Measurements from ENCODE around the gene SLC2A4RG. TPM values are rescaled to one million over a fixed set of nuclear protein-coding genes. Genes with fewer than 3 reads are reported as not detected.

SLC2A4RG gene
- polyA plus RNA-seq, 1 donor from 2014 or later: 2.0 TPM

GRCh38 chr20:63740070-63740626 is 572 bp downstream of the SLC2A4RG start:
- H3K4me1 Mint-ChIP-seq: peaks cover 5 to 9% (median 7%) of the 10 kb centered on the region in 3 donors
- H3K36me3 Mint-ChIP-seq: no peaks in the 10 kb centered on the region

DNA sequence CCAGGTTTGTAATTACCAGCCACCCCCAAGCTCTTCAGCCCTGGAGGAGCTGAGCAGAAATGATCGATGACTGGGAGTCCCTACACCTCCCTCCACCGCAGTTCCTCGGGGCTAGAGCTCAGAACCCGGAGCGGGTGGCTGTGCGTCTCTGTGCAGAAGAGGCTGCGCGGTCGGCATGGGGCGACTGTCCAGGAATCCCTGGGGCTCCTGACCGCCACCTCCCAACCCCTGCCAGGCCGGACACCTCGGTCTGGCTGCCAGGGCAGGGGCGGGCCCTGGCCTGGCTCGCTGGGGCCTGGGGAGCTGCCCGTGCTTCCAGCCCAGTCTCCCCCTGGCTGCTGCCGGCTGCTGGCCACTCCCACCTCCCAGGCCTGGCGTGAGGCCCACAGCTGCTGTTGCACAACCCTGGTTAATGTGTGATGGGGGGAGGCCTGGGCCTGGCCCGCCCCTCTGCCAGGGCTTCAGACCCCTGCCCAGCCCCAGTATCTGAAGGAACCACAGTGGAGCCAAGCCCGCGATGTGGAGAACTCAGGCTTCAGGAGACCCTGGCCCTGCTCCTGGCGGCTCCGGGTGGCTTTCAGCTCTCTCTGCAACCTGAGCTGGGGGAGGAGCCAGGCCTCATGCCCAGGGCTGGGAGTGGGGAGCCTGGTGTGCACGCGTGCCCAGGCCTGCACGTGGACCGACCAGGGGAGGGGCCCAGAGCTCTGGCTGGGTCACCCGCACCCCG is 1.2 kb downstream of the SLC2A4RG start:
- Mint-ChIP-seq H3K27ac (peak overlapping the region in 1 of 3 donors; percentile 35), H3K27me3 (no peaks in the 10 kb centered on the region), H3K4me3 (peak overlapping the region in 3 of 4 donors; percentile 51 to 66 (median 64)), H3K4me1 (peaks cover 5 to 9% (median 7%) of the 10 kb centered on the region in 3 donors), H3K9me3 (no peaks in the 10 kb centered on the region), H3K36me3 (no peaks in the 10 kb centered on the region)

More at GRCh38 chr20:63740070-63740626, 572 bp downstream of the SLC2A4RG start:
- Mint-ChIP-seq H3K27me3 (no peaks in the 10 kb centered on the region), H3K4me3 (peak overlapping the region in 3 of 4 donors; percentile 12 to 66 (median 64)), H3K27ac (no peak overlapping the region), H3K9me3 (no peaks in the 10 kb centered on the region)

DNA sequence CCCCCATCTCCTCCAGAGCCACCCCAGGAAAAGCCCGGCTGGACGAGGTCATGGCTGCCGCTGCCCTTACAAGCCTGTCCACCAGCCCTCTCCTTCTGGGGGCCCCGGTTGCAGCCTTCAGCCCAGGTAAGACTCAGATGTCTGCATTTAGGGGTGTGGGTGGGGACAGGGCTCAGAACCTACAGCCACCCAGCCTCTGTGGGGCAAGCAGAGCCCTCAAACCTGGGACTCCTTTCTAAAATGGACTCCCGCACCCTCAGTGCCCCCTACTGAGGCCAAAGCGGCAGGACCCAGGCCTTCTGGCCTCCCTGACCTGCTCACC is 1.7 kb downstream of the SLC2A4RG start:
- no peaks in the 10 kb centered on the region for H3K9me3 Mint-ChIP-seq
- peaks cover 1 to 4% (median 1%) of the 10 kb centered on the region in 3 donors for H3K4me1 Mint-ChIP-seq
- no peaks in the 10 kb centered on the region for H3K36me3 Mint-ChIP-seq
- H3K27me3 Mint-ChIP-seq: no peaks in the 10 kb centered on the region
- H3K4me3 Mint-ChIP-seq: peak overlapping the region in 3 of 4 donors; percentile 46 to 78 (median 66)
- peak overlapping the region in 1 of 3 donors; percentile 35 for H3K27ac Mint-ChIP-seq

DNA sequence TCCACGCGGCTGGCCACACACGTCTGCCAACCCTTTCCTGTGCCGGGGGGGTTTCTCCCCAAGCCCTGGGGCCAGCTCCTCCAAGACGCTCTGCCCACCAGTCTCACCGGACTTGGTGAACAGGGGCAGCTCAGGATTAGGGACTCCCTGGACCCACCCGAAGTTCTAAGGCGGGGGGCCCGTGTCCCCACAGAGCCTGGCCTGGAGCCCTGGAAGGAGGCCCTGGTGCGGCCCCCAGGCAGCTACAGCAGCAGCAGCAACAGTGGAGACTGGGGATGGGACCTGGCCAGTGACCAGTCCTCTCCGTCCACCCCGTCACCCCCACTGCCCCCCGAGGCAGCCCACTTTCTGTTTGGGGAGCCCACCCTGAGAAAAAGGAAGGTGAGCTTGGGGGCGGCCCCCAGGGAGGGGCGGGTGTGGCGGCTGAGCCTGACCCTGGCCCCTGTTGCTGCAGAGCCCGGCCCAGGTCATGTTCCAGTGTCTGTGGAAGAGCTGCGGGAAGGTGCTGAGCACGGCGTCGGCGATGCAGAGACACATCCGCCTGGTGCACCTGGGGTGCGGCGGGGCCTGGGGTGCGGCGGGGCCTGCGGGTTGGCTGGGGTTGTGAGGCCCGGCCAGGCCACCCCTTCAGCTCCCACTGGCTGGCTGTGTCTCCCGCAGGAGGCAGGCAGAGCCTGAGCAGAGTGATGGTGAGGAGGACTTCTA is 2.3 kb downstream of the SLC2A4RG start:
- peak overlapping the region in 1 of 3 donors; percentile 35 for H3K27ac Mint-ChIP-seq
- no peaks in the 10 kb centered on the region for H3K36me3 Mint-ChIP-seq
- H3K27me3 Mint-ChIP-seq: no peaks in the 10 kb centered on the region
- no peaks in the 10 kb centered on the region for H3K9me3 Mint-ChIP-seq
- no peaks in the 10 kb centered on the region for H3K4me1 Mint-ChIP-seq
- H3K4me3 Mint-ChIP-seq: peak overlapping the region in 2 of 4 donors; percentile 46 to 66

- H3K27ac Mint-ChIP-seq: no peak overlapping the region
- no peaks in the 10 kb centered on the region for H3K9me3 Mint-ChIP-seq
- no peaks in the 10 kb centered on the region for H3K4me1 Mint-ChIP-seq
- H3K36me3 Mint-ChIP-seq: no peaks in the 10 kb centered on the region
- H3K4me3 Mint-ChIP-seq: no peak overlapping the region
- no peaks in the 10 kb centered on the region for H3K27me3 Mint-ChIP-seq
These were observed 2.9 kb downstream of the SLC2A4RG start for GRCh38 chr20:63742381-63743024.

- Mint-ChIP-seq H3K27ac (no peak overlapping the region), H3K27me3 (no peaks in the 10 kb centered on the region)
These were observed 3.8 kb downstream of the SLC2A4RG start for GRCh38 chr20:63743210-63743970.

GRCh38 chr20:63744158-63744557 is 4.6 kb downstream of the SLC2A4RG start:
- H3K4me3 Mint-ChIP-seq: peak overlapping the region in 1 of 4 donors; percentile 55
- H3K27me3 Mint-ChIP-seq: no peaks in the 10 kb centered on the region
- no peaks in the 10 kb centered on the region for H3K4me1 Mint-ChIP-seq
- no peaks in the 10 kb centered on the region for H3K36me3 Mint-ChIP-seq
- no peak overlapping the region for H3K27ac Mint-ChIP-seq
- H3K9me3 Mint-ChIP-seq: no peaks in the 10 kb centered on the region

More at GRCh38 chr20:63743210-63743970, 3.8 kb downstream of the SLC2A4RG start:
- no peaks in the 10 kb centered on the region for H3K4me1 Mint-ChIP-seq
- peak overlapping the region in 2 of 4 donors; percentile 27 to 55 for H3K4me3 Mint-ChIP-seq
- no peaks in the 10 kb centered on the region for H3K36me3 Mint-ChIP-seq
- no peaks in the 10 kb centered on the region for H3K9me3 Mint-ChIP-seq

DNA sequence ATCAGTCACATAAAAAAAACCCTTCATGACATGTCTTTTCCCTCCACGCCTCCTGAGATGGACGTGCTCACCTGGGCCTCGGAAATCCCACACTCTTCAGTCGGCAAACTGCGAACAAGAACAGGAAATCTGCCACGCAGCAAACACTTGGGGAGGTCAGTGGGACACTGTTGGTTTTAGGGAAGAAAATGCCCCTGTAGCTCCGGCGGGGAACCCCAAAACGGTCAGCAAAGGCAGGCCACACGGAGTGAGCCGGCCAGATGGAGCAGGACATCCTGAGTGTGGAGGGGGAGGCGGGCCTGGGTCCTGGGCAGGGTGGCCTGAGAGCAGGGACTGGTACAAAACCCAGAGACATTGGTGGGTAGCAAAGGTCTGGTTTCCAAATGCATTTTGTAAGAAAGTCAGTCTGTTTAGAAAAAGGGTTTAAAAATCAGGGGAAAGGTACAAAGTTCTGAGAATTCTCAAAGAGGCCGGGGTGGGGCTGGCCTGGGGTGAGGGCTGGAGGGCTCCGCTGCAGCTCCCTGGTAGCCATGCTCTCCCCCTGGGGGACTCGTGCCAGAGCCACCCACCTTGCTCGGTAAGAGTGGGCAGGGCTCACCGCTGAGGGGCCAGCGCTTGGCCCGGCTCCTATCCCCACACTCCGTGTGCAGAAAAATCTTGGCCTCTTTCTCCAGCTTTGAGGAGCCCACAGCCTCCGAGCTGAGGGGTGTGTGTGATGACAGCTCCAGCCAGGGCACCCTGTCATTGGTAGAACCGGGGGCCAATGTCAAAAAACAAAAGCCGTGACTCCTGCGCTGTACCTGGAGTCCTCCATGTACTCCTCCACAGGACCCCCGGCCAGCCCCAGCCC is 5.2 kb downstream of the SLC2A4RG start:
- H3K4me3 Mint-ChIP-seq: peak overlapping the region in 1 of 4 donors; percentile 53

GRCh38 chr20:63745424-63745805 is 5.8 kb downstream of the SLC2A4RG start:
- Mint-ChIP-seq H3K27ac (no peak overlapping the region), H3K4me1 (no peaks in the 10 kb centered on the region), H3K9me3 (no peaks in the 10 kb centered on the region), H3K4me3 (peak overlapping the region in 1 of 4 donors; percentile 53), H3K36me3 (no peaks in the 10 kb centered on the region), H3K27me3 (no peaks in the 10 kb centered on the region)

More for the DNA sequence above, 5.2 kb downstream of the SLC2A4RG start:
- no peaks in the 10 kb centered on the region for H3K4me1 Mint-ChIP-seq
- H3K27me3 Mint-ChIP-seq: no peaks in the 10 kb centered on the region
- H3K27ac Mint-ChIP-seq: no peak overlapping the region
- no peaks in the 10 kb centered on the region for H3K36me3 Mint-ChIP-seq
- no peaks in the 10 kb centered on the region for H3K9me3 Mint-ChIP-seq

- Mint-ChIP-seq H3K4me3 (peak overlapping the region in 1 of 4 donors; percentile 53), H3K27ac (no peak overlapping the region), H3K36me3 (no peaks in the 10 kb centered on the region), H3K4me1 (no peaks in the 10 kb centered on the region), H3K27me3 (no peaks in the 10 kb centered on the region), H3K9me3 (no peaks in the 10 kb centered on the region)
These were observed 6.6 kb downstream of the SLC2A4RG start for GRCh38 chr20:63745961-63746731.

GRCh38 chr20:63746751-63747315 is 7.3 kb downstream of the SLC2A4RG start:
- no peaks in the 10 kb centered on the region for H3K27me3 Mint-ChIP-seq
- H3K9me3 Mint-ChIP-seq: no peaks in the 10 kb centered on the region
- no peaks in the 10 kb centered on the region for H3K4me1 Mint-ChIP-seq
- no peaks in the 10 kb centered on the region for H3K36me3 Mint-ChIP-seq
- no peak overlapping the region for H3K27ac Mint-ChIP-seq
- no peak overlapping the region for H3K4me3 Mint-ChIP-seq

- no peak overlapping the region for H3K27ac Mint-ChIP-seq
- H3K4me1 Mint-ChIP-seq: no peaks in the 10 kb centered on the region
- no peaks in the 10 kb centered on the region for H3K36me3 Mint-ChIP-seq
- H3K4me3 Mint-ChIP-seq: no peak overlapping the region
- no peaks in the 10 kb centered on the region for H3K9me3 Mint-ChIP-seq
- no peaks in the 10 kb centered on the region for H3K27me3 Mint-ChIP-seq
These were observed 8.1 kb downstream of the SLC2A4RG start for GRCh38 chr20:63747622-63748069.

Data from IgD-negative memory B cell (primary cell).